CD4-positive, alpha-beta T cell treated with Interleukin-4 for 1 hour (primary cell): ENCODE data around the gene LRRN4CL.
"Not testable (repeated sequence)": the region's sequence is repeated elsewhere in the genome, so short reads cannot be mapped to it uniquely, and the experiment has no call there.

Experiments
- DNase-seq, 2 donors: peaks; one replicate each; pipeline ENCODE4 v3.0.0-alpha.2; 2020 to 2022

LRRN4CL gene

DNA sequence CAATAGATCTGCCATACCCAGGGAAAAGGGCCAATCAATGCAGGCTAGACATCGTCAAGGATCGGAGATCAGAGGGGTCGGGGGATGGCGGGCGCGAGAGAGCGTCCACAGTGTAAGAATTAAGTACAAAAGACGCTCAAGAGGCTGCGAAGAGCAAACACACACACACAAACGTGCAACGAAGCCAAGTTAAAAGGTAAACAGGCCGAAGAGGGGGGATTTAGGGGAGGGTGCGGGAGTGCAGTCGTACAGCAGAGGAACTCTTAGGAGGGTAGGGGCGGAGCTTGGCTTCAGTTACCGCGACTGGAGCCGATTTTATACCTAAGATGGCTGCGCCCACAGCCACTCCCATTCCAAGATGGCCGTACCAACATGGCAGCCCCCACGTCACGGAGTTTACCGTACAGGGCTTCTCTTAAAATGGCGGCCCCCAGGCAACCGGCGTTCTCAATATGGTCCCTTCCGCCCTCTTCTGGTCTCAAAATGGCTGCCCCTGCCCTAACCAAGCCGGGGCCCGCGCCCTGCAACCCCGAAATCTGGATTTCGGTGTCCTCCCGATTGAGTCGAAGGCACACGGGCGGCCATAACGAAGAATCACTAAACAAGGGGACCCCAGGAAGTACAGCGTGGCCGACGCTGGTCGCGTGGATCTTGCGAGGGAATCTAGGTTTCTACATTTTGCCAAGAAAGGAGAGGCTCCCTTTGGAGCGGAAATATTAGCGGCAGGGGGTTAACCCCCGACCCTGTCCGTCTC is 20.1 kb upstream of the LRRN4CL start:
- DNase-seq = peak; percentile 98 to 99

DNA sequence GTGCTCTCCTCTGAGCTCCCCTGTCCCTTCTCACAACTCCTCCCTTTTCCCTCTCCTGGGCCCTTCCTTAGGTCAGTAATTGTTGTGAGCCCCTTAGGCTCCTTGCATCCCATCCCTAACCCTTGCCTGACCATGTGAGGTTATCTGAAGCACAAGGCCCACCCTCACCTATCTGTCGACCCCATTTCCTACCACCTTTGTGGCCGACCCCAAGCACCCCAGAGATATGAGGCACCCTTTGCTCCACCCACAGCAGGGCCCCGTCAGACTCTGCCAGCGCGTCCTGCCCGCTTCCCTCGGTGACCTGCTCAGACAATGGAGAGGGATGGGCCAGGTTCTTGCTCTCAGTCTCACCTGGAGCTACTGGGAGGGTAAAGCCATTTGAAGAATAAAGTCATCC is 19.5 kb upstream of the LRRN4CL start:
- DNase-seq = peak; percentile 42 to 61

DNA sequence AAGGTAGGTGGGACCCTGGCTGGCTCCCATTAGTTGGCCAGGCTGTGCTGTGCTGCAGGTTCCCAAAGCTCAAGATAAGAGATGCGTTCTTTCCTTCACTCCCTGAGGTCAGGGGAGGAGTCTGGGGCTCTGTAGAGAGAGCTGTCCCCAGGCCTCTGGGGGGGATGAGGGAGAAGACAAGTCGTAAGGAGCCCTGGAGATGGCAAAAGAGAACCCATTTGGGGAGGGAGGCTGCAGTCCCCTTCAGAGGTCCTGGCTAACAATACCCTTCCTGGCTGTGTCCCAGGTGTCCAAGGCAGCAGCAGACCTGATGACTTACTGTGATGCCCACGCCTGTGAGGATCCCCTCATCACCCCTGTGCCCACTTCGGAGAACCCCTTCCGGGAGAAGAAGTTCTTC is 19.1 kb upstream of the LRRN4CL start:
- DNase-seq = no peak

DNA sequence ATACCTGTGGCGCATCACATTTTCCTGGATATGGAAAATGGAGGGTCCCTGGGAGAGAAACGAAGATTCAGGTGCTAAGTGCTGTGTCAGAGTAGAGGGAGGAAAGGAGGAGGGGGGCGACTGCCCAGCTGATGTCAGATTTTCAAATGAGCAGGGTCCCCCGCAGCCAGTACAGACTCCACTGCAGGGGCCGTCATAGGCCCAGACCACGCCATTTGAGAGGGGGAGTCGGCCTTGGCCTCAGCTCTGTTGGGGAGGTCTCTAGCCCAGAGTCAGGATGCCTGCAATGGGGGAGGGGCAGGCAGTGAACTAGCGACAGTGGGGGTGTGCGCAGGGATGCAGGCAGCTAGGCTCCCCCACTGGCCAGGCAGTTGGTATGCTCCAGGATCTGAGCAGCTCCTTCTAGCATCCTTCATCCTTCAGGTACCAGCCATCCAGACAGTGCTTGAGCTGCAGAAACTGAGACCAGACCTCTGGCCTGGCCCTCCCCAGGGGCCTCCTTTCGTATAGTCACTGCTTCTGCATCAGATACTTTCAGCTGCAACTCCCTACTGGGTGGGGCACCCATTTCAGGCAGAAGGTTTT is 18.0 kb upstream of the LRRN4CL start, which contains the start of the genes BSCL2 and GNG3:
Gene BSCL2, minus strand, starts transcription at position 148 of the 585 bp plus-strand sequence. CDS start 229 bp downstream, outside the sequence.
Gene GNG3, plus strand, starts transcription at position 400 of the 585 bp plus-strand sequence. CDS start 620 bp downstream, outside the sequence.
- DNase-seq = no peak

DNA sequence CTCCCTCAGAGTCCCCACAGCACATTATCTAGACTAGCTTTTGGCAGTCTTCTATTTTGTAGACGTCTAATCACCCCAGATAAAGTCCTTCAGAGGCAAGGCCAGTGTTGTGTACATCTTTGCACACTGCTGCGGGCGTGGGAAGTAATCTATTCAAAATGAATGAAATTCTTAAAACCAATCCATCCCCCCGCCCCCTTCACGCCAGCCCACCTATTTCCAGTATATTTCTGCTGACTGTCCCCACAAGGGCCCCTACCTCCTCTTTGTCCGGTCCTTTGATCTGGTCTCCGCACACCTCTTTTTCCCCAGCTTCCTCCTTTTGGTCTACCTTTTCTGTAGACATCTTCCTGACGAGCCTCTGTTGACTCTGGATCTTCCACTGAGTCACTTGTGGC is 17.5 kb upstream of the LRRN4CL start:
- no peak for DNase-seq

DNA sequence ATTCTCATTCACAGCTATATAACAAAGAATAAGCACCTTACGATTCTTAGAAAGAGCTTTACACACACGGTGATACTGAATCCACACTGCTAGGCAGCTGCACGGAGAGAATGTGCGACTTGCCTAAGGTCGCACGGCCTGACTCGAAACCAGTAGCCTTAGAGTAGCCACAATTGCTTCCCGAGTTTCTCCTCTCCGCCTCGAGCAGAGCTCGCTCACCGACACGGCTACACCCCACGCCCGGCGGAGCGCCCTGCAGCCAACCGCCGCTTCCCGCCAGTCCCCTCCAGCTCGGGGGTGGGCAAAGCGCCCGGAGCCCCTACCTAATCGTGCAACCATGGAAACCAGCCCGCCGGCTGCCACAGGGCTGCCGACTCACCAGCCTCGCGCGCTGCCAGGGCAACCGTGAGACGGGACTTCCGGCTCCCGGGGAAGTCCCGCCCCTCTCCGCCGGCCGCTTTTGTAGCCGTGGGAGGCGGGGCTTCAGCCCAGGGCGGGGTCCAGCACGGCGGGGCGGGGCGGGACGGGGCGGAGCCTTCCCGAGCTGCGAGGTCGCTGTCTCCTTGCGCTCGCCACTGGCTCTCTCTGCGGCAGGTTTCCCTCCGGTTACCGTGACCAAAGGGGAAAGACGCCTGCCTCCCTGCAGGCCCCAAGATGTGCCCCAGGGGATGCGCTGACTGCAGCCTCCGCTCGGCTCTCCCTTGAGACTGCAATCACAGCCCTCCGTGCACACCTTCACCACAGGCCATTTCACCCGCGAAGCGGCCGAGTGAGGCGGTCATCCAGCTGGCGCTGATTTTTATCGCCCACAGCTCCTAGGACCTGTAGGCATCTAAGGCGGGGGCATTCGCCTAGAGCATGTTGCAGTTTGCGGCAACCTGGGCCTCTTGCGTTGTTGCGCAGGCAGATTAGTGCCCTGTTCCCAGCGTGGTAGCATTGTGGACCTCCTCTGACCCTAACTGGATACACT is 16.8 kb upstream of the LRRN4CL start:
- DNase-seq = peak; percentile 93 to 94

DNA sequence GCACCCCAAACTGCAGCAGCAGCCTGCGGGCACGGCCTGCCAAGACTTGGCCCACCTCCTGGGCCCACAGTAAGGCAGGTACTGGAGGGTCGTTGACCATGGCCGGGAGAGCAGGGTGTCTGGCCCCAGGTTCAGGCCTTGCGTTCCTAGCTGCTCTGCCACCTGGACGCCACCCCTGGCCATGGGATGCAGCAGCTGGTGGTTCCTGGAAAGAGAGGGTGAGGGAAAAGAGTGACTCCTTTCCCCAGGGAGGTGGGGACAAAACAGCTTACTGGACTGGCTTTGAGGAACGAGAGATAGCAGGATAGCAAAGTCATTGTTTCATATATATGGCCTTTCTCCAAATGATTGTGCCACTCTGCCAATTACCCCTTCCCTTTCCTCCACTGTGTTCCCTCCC is 16.1 kb upstream of the LRRN4CL start:
- no peak for DNase-seq

DNA sequence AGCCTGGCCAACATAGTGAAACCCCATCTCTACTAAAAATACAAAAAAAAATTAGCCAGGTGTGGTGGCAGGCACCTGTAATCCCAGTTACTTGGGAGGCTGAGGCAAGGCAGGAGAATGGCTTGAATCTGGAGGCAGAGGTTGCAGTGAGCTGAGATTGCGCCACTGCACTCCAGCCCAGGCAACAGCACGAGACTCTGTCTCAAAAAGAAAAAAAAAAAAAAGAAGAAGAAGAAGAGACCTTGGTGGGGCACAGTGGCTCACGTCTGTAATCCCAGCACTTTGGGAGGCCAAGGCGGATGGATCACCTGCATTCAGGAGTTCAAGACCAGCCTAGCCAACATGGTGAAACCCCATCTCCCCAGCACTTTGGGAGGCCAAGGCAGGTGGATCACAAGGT is 14.6 kb upstream of the LRRN4CL start:
- not testable (repeated sequence) for DNase-seq

DNA sequence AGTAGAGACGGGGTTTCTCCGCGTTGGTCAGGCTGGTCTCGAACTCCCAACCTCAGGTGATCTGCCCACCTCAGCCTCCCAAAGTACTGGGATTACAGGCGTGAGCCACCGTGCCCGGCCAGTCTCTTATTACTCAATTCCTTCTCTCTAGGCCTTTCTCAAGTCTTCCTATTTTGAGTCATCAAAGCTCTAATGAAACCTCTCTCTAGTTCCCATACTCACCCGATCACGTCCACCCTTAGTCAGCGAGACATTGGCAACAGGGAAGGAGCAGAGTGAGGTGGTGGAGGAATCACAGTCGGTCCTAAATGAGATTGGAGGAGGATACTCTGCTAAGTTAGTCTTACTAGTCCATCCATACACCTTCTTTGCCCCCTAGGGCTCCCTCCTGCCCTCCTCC is 12.9 kb upstream of the LRRN4CL start:
- peak in 1 of 2 donors; percentile 38 for DNase-seq

DNA sequence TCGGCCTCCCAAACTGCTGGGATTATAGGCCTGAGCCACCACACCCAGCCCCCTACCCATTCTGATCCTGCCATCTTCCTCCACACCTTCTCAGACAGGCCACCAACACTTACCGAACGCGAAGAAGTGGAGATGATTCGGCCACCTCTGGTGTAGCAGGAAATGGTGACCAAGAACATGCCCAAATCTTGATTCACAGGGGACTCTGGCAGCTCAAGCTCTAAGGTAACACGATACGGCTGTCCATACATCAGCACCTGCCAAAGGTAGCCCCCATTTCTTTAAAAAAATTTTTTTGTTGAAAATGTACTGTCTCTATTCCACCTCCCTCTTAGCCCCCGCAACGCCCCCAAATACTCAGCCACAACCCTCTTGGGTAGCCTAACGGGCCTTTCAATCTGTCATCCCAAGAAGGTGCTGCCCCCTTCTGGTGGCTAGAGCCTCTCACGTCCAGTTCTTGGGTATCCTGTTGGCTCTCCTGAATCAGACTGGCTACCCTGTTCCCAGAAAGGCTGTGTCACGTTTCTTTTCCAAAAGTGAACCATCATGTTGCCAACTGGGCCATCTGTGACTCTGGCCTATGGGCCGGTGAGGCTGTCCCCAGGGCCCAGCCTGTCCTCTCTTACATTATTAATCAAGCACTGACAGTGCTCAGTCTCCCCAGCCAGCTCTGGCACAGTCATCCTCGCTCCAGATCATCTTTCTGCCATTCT is 5.3 kb upstream of the LRRN4CL start:
- peak; percentile 81 to 84 for DNase-seq

DNA sequence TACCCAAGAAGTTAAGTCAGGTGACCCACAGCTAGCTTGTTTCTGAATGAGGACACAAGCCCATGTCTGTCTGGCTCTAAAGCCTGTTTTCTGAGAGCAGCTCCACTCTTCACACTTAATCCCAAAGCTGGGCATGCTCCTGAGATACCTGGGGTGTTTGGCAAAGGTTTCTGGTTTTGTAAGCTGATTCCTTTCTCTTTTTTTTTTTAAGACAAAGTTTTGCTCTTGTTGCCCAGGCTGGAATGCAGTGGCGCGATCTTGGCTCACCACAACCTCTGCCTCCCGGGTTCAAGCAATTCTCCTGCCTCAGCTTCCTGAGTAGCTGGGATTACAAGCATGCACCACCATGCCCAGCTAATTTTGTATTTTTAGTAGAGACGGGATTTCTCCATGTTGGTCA is 4.3 kb upstream of the LRRN4CL start:
- not testable (repeated sequence) for DNase-seq

DNA sequence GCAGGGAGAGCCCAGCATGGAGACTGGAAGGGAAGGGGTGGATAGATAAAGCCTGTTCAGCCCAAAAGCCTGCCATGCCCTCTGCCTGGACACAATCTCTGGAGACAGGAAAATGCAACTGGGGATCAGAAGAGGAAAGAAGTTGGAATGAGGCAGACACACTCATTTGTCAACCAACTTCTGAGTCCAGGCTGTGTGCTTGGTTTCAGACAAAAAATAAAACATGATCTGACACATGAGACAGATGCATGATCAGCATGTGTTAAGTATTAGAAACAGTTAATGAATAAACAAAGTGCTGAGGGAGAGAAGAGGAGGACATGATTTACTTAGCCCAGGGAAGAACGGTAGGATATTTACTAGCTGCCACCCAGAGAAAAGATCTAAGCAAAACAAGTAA is 839 bp downstream of the LRRN4CL start:
- no peak for DNase-seq

DNA sequence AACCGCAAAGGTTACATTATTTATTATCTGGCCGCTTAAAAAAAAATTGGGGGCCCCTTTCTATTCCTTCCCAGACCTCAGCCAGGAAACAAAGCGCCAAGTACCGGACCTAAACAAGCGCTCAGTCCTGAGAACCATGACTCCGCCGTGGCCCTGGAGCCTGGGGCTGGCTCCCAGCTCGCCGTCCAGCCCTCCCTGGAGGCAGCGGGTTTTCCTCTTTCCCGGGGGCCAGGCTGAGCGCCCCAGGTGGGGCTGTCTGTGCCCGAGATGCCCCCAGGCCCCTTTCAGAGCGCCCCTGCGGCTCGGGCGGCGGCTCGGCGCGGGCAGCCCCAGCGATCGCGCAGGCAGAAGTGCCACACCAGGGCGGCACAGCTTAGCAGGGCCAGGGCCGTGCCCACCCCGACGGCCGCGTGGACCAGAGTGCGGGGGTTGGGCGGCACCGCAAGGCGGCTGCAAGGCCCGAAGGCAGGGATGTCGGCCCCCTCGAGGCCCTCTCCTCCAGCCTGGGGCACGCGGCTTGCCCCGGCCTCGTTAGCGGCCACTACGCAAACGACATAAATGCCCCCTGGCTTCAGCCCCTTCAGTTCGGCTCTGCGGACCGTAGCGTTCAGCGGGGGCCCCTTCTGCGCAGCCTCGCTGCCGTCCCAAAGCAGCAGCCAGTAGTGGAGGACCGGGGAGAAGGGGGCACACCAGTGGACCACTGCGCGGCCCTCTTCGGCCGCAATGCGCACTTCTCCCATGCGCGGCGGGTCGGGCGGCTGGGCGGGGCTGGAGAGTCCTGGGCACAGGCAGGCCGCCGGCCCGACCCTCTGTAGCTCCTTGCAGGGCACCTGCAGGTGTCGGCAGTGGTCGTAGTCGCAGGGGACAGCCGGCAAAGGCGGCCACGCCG is 1.6 kb downstream of the LRRN4CL start:
- no peak for DNase-seq

DNA sequence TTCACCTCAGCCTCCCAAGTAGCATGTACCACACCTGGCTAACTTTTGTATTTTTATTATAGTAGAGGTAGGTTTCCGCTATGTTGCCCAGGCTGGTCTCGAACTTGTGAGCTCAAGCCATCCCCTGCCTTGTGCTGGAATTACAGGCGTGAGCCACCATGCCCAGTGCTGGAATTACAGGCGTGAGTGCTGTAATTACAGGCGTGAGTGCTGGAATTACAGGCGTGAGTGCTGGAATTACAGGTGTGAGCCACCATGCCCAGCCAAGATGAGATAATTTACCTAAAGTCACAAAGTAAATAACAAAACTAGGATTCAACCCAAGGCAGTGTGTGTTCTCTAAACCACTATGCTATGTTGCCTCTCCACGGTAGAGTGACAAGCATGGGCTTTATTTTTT is 6.8 kb downstream of the LRRN4CL start:
- DNase-seq = no peak

DNA sequence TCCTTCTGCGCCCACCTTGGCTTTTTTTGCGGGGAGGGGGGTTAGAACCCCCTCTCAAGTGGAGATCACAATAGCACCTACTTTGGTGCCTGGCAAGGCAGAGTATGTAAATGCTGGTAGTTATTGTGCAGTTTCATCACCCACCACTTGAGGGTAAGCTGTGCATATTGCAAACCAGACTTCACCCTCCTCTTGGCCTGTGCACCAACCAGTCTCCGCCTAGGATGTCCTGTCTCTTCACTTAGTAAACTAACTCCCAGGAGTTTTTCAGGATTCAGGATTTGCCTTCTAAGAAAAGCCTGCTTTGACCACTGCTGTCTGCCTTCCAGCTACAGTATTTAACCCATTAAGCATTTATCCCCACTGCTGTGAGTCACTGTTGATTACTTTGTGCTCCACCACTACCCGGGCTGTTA is 8.5 kb downstream of the LRRN4CL start:
- DNase-seq = peak; percentile 48 to 63

DNA sequence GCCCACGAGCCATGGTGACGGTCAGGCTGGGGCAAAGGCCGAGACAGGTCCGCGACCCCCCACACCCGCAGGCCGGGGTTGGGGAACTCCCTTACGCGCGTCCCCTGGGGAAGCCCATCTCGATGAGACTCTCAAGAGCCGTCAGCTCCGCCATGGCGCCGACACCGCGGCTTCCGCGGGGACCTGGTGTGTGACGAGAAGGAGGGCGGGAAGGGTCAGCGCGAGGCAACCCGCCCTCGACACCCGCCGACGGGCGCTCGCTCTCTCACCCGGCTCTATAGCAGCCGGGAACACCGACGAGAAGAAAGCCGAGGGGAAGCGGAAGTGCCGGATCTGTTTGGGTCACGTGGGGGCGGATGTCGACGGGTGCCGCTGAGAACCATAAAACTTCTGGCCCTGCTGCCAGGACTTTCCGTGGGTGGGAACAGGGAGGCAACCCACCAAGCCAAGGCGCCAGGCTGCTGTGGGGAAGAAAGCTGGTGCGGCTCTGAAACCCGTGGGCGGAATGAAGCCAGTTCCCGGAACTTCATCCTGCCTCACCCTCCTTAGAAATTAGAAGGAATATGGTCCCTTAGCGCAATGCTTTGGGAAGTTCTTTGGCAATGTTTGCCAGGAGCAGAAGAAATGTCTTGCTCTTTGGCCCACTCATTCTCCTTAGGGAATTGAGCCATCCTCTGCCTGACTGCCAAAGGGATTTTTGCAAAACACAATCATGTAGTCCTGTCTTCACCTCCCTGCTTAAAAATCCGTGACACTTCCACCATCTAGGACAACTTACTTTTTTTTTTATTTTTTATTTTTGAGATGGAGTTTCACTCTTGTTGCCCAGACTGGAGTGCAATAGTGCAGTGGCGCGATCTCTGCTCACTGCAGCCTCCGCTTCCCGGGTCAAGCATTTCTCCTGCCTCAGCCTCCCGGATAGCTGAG is 10.3 kb downstream of the LRRN4CL start, which contains the start of gene UBXN1:
Gene UBXN1, minus strand, starts transcription at position 304 of the 927 bp plus-strand sequence. Its CDS starts 150 bp downstream, at position 154.
- DNase-seq = peak; percentile 87 to 88

DNA sequence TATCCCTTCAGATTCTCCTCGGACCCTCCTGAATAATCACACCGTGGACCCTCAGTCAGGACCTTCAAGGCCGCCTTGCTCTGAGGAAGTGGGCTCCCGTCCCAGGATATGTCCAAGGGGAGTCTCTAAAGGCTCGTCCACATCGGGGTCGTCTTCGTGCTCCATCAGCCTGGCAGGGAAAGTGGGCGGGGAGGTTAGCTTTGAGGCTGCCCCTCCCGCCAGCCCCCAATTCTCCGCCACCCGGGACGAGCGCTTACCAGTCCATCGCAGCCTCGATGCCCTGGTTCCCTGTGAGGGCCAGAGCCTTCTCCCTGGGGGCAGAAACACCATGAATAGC is 10.9 kb downstream of the LRRN4CL start:
- no peak for DNase-seq

DNA sequence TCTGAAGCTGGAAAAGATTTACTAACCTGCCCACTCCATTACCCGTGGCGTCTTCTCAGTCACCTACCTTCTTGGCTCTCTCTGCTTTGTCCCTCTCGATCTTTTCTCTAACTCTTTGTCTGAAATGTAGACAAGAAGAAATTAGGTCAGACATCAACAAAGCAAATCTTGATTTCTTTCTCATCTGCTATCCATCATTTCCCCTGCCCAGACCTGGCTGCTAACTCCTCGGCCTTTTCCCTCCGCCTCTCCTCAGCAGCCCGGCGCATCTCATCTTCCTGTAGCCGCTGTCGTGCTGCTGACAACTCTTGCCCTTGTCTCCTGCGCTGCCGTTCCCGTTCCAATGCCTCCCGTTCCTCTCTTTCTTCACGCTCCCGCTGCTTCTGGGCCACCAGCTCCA is 11.6 kb downstream of the LRRN4CL start:
- no peak for DNase-seq

DNA sequence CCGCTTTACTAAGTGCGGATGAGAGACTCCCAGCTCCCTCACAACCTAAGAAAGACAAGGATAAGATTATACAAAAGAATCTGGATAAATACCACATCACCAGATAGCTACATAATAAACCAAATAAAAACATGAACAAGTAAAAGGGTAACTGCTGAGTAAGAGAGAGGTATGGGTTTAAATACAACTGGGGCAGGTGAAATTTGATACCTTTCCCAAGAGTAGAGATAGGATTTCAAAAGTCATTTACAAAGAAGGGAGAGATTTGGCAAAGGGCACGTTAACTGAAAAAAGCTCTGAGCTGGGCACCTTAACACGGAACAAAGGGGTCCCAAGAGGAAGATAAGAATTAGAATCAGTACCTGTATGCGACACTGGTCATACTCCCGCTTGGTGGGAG is 12.2 kb downstream of the LRRN4CL start:
- no peak for DNase-seq

DNA sequence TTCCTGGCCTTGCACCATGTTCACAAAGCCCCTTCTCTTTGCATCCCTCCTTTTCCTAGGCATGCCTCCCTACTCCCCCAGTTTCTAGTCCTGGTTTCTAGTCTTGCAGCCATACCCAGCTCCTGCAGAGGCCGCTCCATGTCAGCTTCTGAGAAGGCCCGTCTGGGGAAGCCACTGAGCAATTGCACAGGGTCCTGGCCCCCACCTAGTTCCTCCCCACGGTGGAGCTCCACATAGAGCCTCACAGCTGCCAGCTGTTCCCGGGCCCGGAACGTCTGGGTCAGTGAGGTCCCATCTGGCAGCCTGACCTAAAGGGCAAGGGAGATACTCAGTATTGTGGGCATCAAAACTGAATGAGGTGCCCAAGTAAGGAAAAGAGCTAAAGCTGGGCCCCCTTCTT is 12.6 kb downstream of the LRRN4CL start:
- DNase-seq = no peak
